C4-2B (cell line): ENCODE data around the gene MCM6.

Experiments used
- CTCF ChIP-seq: fragments of 450-650 bp; conservative IDR thresholded peaks from 2 replicates; pipeline ENCODE4 v1.5.1; 2017; ENCODE audit warnings: mild to moderate bottlenecking
- ZFX ChIP-seq: fragments of 450-650 bp; IDR thresholded peaks from 2 replicates; pipeline ENCODE4 v1.6.1; 2017

- no peak for TF ChIP-seq CTCF
- TF ChIP-seq ZFX, result no peak
Measured at GRCh38 chr2:135882415-135882814, 6.2 kb upstream of the MCM6 start.
